SK-N-SH (cell line): ENCODE measurements around the gene MAST2. TPM values are rescaled to one million over a fixed set of nuclear protein-coding genes. Genes with fewer than 3 reads are reported as not detected.

Experiments
- CTCF ChIA-PET: fragments of 300-600, 350-600 bp; formaldehyde crosslinking; extraction: SDS; loops from one replicate; lab custom pipeline; 2021; lab: Yijun Ruan, JAX
- POLR2A ChIA-PET: fragments of 350-600 bp; sonication (Branson Sonifier 250); formaldehyde crosslinking; extraction: SDS; loops from one replicate; lab custom pipeline; 2020; ENCODE audit warnings: antibody characterized with exemption, inconsistent platforms; lab: Yijun Ruan, JAX
- DNase-seq: peaks from one replicate; pipeline ENCODE4 v3.0.0; 2012
- H2AFZ ChIP-seq: fragments of 200-600 bp; sonication (generic); 2 replicates; pipeline ENCODE4 v1.8.1; 2016; ENCODE audit warnings: antibody characterized with exemption, mild to moderate bottlenecking, low read depth
- H3F3A ChIP-seq: fragments of 200-600 bp; sonication (generic); replicated peaks from 2 replicates; pipeline ENCODE3; 2016; ENCODE audit warnings: antibody characterized with exemption, mild to moderate bottlenecking; ENCODE audit not compliant: insufficient read depth
- H3K27ac ChIP-seq, 2 experiments: fragments of 200-500 bp in 1 of 2; fragments of 200-600 bp in 1 of 2; sonication (Bioruptor generic) in 1 of 2; sonication (generic), shearing (Covaris generic) in 1 of 2; 2 replicates each; pipeline versions ENCODE4 v1.5.1 to v1.6.1; 2014 to 2016; ENCODE audit warnings: low read depth in 2 of 2, inconsistent platforms in 1 of 2, low read length in 1 of 2, mild to moderate bottlenecking in 1 of 2, mixed read lengths in 1 of 2
- H3K27me3 ChIP-seq: fragments of 200-600 bp; sonication (generic), shearing (Covaris generic); 2 replicates; pipeline ENCODE4 v1.6.1; 2016; ENCODE audit warnings: mixed run types; ENCODE audit not compliant: insufficient read depth
- H3K36me3 ChIP-seq, 2 experiments: fragments of 200-500 bp in 1 of 2; fragments of 200-600 bp in 1 of 2; sonication (Bioruptor generic) in 1 of 2; sonication (generic) in 1 of 2; replicated peaks in 1 of 2; 2 replicates each; pipeline versions ENCODE3 to v1.5.1; 2014 to 2016; ENCODE audit warnings: low read length in 1 of 2, mild to moderate bottlenecking in 1 of 2; ENCODE audit not compliant: insufficient read depth in 2 of 2, control insufficient read depth in 1 of 2
- H3K4me1 ChIP-seq, 2 experiments: fragments of 200-500 bp in 1 of 2; fragments of 200-600 bp in 1 of 2; sonication (Bioruptor generic) in 1 of 2; sonication (generic), shearing (Covaris generic) in 1 of 2; 2 replicates each; pipeline versions ENCODE4 v1.5.1 to v1.6.1; 2014 to 2016; ENCODE audit warnings: low read depth in 1 of 2, low read length in 1 of 2, mixed run types in 1 of 2; ENCODE audit not compliant: insufficient read depth in 2 of 2, control insufficient read depth in 1 of 2
- H3K4me2 ChIP-seq: fragments of 200-600 bp; sonication (generic), shearing (Covaris generic); 2 replicates; pipeline ENCODE4 v1.6.1; 2017; ENCODE audit warnings: mixed run types
- H3K4me3 ChIP-seq, 2 experiments: fragments of 200-500 bp in 1 of 2; fragments of 200-600 bp in 1 of 2; sonication (Bioruptor generic) in 1 of 2; sonication (generic), shearing (Covaris generic) in 1 of 2; 2 replicates each; pipeline versions ENCODE4 v1.5.1 to v1.8.1; 2014 to 2016; ENCODE audit warnings: low read depth in 2 of 2, inconsistent platforms in 1 of 2, low read length in 1 of 2, mild to moderate bottlenecking in 1 of 2, mixed read lengths in 1 of 2, moderate library complexity in 1 of 2
- H3K79me2 ChIP-seq: fragments of 200-600 bp; sonication (generic); 2 replicates; pipeline ENCODE4 v1.8.1; 2017; ENCODE audit warnings: mild to moderate bottlenecking; ENCODE audit not compliant: insufficient read depth
- H3K9ac ChIP-seq: fragments of 200-600 bp; sonication (generic); 2 replicates; pipeline ENCODE4 v1.6.1; 2017; ENCODE audit warnings: mixed run types
- H3K9me2 ChIP-seq: fragments of 200-600 bp; sonication (generic); 2 replicates; pipeline ENCODE4 v1.6.1; 2017; ENCODE audit warnings: mixed run types
- H3K9me3 ChIP-seq: fragments of 200-600 bp; sonication (generic); 2 replicates; pipeline ENCODE4 v1.6.1; 2017; ENCODE audit warnings: mixed run types, mild to moderate bottlenecking, moderate library complexity
- H4K20me1 ChIP-seq: fragments of 200-600 bp; sonication (generic); 2 replicates; pipeline ENCODE4 v1.6.1; 2017; ENCODE audit warnings: mild to moderate bottlenecking, mixed run types; ENCODE audit not compliant: insufficient read depth
- ELF1 ChIP-seq: IDR thresholded peaks from 2 replicates; pipeline ENCODE4 v1.4.0; 2012
- FOSL2 ChIP-seq: IDR thresholded peaks from 2 replicates; pipeline ENCODE4 v1.4.0; 2012; ENCODE audit warnings: low read depth, mild to moderate bottlenecking, moderate library complexity, borderline replicate concordance
- FOXM1 ChIP-seq: IDR thresholded peaks from 2 replicates; pipeline ENCODE4 v1.4.0; 2012; ENCODE audit warnings: low read depth, mild to moderate bottlenecking
- GABPA ChIP-seq: IDR thresholded peaks from 2 replicates; pipeline ENCODE4 v1.4.0; 2012; ENCODE audit warnings: low read depth, mild to moderate bottlenecking
- NFIC ChIP-seq: IDR thresholded peaks from 2 replicates; pipeline ENCODE4 v1.4.0; 2012; ENCODE audit warnings: borderline replicate concordance
- SMC3 ChIP-seq: IDR thresholded peaks from 2 replicates; pipeline ENCODE4 v1.6.1; 2012; ENCODE audit warnings: low read depth, low read length, improper control_type of control experiment
- TAF1 ChIP-seq: IDR thresholded peaks from 2 replicates; pipeline ENCODE4 v1.6.1; 2012; ENCODE audit warnings: low read depth, mild to moderate bottlenecking, low read length, moderate library complexity, borderline replicate concordance
- TEAD4 ChIP-seq: IDR thresholded peaks from 2 replicates; pipeline ENCODE4 v1.4.0; 2012; ENCODE audit warnings: mild to moderate bottlenecking, borderline replicate concordance; ENCODE audit not compliant: insufficient read depth
- WGBS: methylation state at CpG from one replicate; pipeline ENCODE4 v1.1.6; 2017; ENCODE audit warnings: low lambda C conversion rate; 5-methylcytosine and 5-hydroxymethylcytosine counted together
- polyA plus RNA-seq, 3 experiments: library from polyadenylated mRNA; depleted of rRNA; stranded (reverse); fragments of >200 nt; gene quantifications; 2 replicates each; pipeline ENCODE4 v1.2.3, GENCODE V29; 2012
- TF ChIP-seq, protein P1 (sequence below): IDR thresholded peaks from 2 replicates; pipeline ENCODE4; 2012
- TF ChIP-seq, protein P2 (sequence below): fragments of 150-350 bp; IDR thresholded peaks from 2 replicates; pipeline ENCODE4 v1.6.1; 2016; ENCODE audit warnings: mild to moderate bottlenecking, low read depth, low read length
- TF ChIP-seq, protein P3 (sequence below): IDR thresholded peaks from 2 replicates; pipeline ENCODE4 v1.4.0; 2012; ENCODE audit warnings: low read depth
- TF ChIP-seq, protein P4 (sequence below): IDR thresholded peaks from 2 replicates; pipeline ENCODE4 v1.6.1; 2012; ENCODE audit warnings: mild to moderate bottlenecking, low read depth, low read length, moderate library complexity

Gene MAST2
- polyA plus RNA-seq, 1 of the 3 experiments (the other 2 are of a cell fraction) = 53.4 TPM

DNA sequence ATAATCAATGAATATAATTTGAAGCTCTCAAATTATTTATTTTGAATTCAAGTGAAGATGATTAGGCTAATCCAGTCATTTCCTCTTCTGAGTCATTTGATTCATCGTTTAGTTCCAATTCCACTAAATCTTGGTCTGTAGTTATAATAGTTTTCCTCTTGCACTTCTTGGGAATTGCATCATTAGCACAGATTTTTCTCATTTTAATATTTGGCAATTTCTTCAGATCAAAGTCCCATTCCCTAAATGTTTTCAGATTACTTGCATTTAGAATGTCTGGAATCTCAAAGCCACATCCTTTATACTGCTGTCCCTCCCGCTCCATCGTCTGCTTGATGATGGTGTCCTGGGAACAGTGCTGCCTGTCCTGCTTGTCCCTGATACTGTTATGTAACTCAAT, 43.5 kb downstream of the MAST2 start:
- POLR2A ChIA-PET = no interaction called here
- no peak overlapping the region for H3K4me3 ChIP-seq
- TF ChIP-seq, protein P1, sequence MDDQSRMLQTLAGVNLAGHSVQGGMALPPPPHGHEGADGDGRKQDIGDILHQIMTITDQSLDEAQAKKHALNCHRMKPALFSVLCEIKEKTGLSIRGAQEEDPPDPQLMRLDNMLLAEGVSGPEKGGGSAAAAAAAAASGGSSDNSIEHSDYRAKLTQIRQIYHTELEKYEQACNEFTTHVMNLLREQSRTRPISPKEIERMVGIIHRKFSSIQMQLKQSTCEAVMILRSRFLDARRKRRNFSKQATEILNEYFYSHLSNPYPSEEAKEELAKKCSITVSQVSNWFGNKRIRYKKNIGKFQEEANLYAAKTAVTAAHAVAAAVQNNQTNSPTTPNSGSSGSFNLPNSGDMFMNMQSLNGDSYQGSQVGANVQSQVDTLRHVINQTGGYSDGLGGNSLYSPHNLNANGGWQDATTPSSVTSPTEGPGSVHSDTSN = peak; percentile 28; the same call in 1 of the 2 replicates
- TF ChIP-seq FOXM1 (no peak), GABPA (no peak), NFIC (no peak), FOSL2 (peak; percentile 44; the same call in 1 of the 2 replicates)
- TF ChIP-seq, protein P2, sequence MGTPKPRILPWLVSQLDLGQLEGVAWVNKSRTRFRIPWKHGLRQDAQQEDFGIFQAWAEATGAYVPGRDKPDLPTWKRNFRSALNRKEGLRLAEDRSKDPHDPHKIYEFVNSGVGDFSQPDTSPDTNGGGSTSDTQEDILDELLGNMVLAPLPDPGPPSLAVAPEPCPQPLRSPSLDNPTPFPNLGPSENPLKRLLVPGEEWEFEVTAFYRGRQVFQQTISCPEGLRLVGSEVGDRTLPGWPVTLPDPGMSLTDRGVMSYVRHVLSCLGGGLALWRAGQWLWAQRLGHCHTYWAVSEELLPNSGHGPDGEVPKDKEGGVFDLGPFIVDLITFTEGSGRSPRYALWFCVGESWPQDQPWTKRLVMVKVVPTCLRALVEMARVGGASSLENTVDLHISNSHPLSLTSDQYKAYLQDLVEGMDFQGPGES = no peak
- TF ChIP-seq, all 33 proteins: peak for 2
- H4K20me1 ChIP-seq = no peaks in the 10 kb centered on the region
- CTCF ChIA-PET = no interaction called here
- H2AFZ ChIP-seq = 0 out of 2 replicates have a peak overlapping the region, but pooled peaks have one; percentile 22
- H3K4me1 ChIP-seq = peaks cover 0 to 13% of the 10 kb centered on the region in 2 experiments; a peak in 1 of 4 replicates
- peak overlapping the region; percentile 42; the same call in 1 of the 2 replicates for H3K4me2 ChIP-seq
- no peak for DNase-seq
- H3K9me2 ChIP-seq = no peaks in the 10 kb centered on the region
- peaks cover 16% of the 10 kb centered on the region for H3F3A ChIP-seq
- peak overlapping the region; percentile 36; the same call in 1 of the 2 replicates for H3K9ac ChIP-seq
- peaks cover 0 to 8% of the 10 kb centered on the region in 2 experiments for H3K36me3 ChIP-seq
- peak overlapping the region; percentile 4 to 73; a peak in 3 of 4 replicates for H3K27ac ChIP-seq
- peaks cover 74% of the 10 kb centered on the region; the same call in 1 of the 2 replicates for H3K79me2 ChIP-seq
- WGBS = 50% methylated on average over 3 of the region's 3 CpGs
- H3K9me3 ChIP-seq = peaks cover 7% of the 10 kb centered on the region
- no peaks in the 10 kb centered on the region for H3K27me3 ChIP-seq

DNA sequence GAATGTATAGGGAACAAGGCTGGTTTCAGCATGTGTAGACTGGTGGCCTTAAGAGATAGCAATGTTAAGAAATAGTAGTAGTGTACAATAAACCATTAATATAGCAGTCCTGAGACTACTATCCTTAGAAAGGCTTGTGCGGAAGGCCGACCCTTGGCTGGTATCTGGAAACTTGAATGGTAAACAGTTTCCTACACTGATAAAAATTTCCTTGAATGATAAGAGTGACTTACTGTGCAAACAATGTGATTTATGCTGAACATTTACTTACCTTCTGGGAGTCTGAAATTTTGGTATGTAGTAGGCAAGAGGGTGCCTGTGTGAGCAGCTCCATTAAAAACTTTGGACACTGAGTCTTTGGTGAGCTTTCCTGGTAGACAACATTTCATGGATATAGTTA, 44.7 kb downstream of the MAST2 start:
- 100% methylated on average over 2 of the region's 2 CpGs for WGBS
- DNase-seq = no peak
- no peak overlapping the region for H3K4me2 ChIP-seq
- H3K27me3 ChIP-seq = no peaks in the 10 kb centered on the region
- no peak overlapping the region for H2AFZ ChIP-seq
- H3K36me3 ChIP-seq = peaks cover 0 to 8% of the 10 kb centered on the region in 2 experiments
- H3K9ac ChIP-seq = no peak overlapping the region
- H3K27ac ChIP-seq = no peak overlapping the region
- H3K4me3 ChIP-seq = no peak overlapping the region
- peaks cover 16% of the 10 kb centered on the region for H3F3A ChIP-seq
- peaks cover 0 to 13% of the 10 kb centered on the region in 2 experiments; a peak in 1 of 4 replicates for H3K4me1 ChIP-seq
- H3K9me3 ChIP-seq = peaks cover 7% of the 10 kb centered on the region
- no peaks in the 10 kb centered on the region for H3K9me2 ChIP-seq
- TF ChIP-seq TAF1 (no peak), TEAD4 (no peak), ELF1 (no peak), SMC3 (no peak)
- TF ChIP-seq, protein P2 = no peak
- TF ChIP-seq, protein P3, sequence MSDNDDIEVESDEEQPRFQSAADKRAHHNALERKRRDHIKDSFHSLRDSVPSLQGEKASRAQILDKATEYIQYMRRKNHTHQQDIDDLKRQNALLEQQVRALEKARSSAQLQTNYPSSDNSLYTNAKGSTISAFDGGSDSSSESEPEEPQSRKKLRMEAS = no peak
- TF ChIP-seq, protein P4, sequence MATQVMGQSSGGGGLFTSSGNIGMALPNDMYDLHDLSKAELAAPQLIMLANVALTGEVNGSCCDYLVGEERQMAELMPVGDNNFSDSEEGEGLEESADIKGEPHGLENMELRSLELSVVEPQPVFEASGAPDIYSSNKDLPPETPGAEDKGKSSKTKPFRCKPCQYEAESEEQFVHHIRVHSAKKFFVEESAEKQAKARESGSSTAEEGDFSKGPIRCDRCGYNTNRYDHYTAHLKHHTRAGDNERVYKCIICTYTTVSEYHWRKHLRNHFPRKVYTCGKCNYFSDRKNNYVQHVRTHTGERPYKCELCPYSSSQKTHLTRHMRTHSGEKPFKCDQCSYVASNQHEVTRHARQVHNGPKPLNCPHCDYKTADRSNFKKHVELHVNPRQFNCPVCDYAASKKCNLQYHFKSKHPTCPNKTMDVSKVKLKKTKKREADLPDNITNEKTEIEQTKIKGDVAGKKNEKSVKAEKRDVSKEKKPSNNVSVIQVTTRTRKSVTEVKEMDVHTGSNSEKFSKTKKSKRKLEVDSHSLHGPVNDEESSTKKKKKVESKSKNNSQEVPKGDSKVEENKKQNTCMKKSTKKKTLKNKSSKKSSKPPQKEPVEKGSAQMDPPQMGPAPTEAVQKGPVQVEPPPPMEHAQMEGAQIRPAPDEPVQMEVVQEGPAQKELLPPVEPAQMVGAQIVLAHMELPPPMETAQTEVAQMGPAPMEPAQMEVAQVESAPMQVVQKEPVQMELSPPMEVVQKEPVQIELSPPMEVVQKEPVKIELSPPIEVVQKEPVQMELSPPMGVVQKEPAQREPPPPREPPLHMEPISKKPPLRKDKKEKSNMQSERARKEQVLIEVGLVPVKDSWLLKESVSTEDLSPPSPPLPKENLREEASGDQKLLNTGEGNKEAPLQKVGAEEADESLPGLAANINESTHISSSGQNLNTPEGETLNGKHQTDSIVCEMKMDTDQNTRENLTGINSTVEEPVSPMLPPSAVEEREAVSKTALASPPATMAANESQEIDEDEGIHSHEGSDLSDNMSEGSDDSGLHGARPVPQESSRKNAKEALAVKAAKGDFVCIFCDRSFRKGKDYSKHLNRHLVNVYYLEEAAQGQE = no peak
- ChIA-PET CTCF (no interaction called here), POLR2A (no interaction called here)
- no peaks in the 10 kb centered on the region for H4K20me1 ChIP-seq
- H3K79me2 ChIP-seq = peaks cover 80% of the 10 kb centered on the region; the same call in 1 of the 2 replicates
